K562 (cell line): ENCODE data around the gene CKM. TPM values are rescaled to one million over a fixed set of nuclear protein-coding genes. Genes with fewer than 3 reads are reported as not detected.

Experiments
- ATAC-seq: fragments of 200-7000 bp; cut with Tn5 transposase; 3 replicates; pipeline ENCODE4 v1.9.1; 2020; ENCODE audit warnings: moderate library complexity
- BruUV-seq: library from RNA; stranded (reverse); fragments of 400-500 nt; replicated peaks from 2 replicates; lab custom pipeline; 2021; lab: Mats Ljungman, UMichigan
- CTCF ChIA-PET: fragments of 300-600 bp; formaldehyde crosslinking; extraction: SDS; loops from one replicate; lab custom pipeline; 2021; ENCODE audit warnings: low intra/inter-chr PET ratio; lab: Yijun Ruan, JAX
- POLR2A ChIA-PET: fragments of 300-600, 350-650 bp; sonication (Branson Sonifier 250); formaldehyde crosslinking; extraction: SDS; loops from one replicate; lab custom pipeline; 2021; ENCODE audit warnings: antibody characterized with exemption, inconsistent platforms; lab: Yijun Ruan, JAX
- DNase-seq, 4 experiments: peaks; one replicate each; pipeline versions ENCODE4 v3.0.0 to v3.0.0-alpha.2; 2011 to 2018; ENCODE audit warnings: low spot score in 3 of 4, mixed read lengths in 3 of 4; ENCODE audit errors: extremely low read depth in 1 of 4
- FAIRE-seq: peaks from 2 replicates; lab custom pipeline; 2011; peaks lifted over from hg19 to GRCh38; lab: Jason Lieb, UNC
- H2AFZ ChIP-seq: 2 replicates; pipeline ENCODE4 v1.6.0; 2011; ENCODE audit warnings: low read depth, low read length, control low read depth, inconsistent platforms
- H3K27ac ChIP-seq: fragments of 200-600 bp; 3 replicates; pipeline ENCODE4 v1.8.0; 2011; ENCODE audit warnings: low read depth, mild to moderate bottlenecking, control low read depth, inconsistent platforms, low read length, moderate library complexity, mixed read lengths; ENCODE audit errors: extremely low read depth
- H3K27me3 ChIP-seq, 2 experiments: fragments of 300-600 bp in 1 of 2; 2 replicates in 1 of 2; 3 replicates in 1 of 2; pipeline versions ENCODE4 v1.6.0 to v1.8.0; 2011; ENCODE audit warnings: inconsistent platforms in 2 of 2, low read length in 2 of 2, mild to moderate bottlenecking in 1 of 2, mixed read lengths in 1 of 2, moderate library complexity in 1 of 2; ENCODE audit not compliant: control insufficient read depth in 2 of 2, insufficient read depth in 2 of 2
- H3K36me3 ChIP-seq: fragments of 300-600 bp; 3 replicates; pipeline ENCODE4 v1.8.0; 2011; ENCODE audit warnings: mild to moderate bottlenecking, low read length, inconsistent platforms; ENCODE audit not compliant: control insufficient read depth, insufficient read depth
- H3K4me1 ChIP-seq, 2 experiments: fragments of 200-600 bp in 1 of 2; replicated peaks in 1 of 2; 2 replicates in 1 of 2; 3 replicates in 1 of 2; pipeline versions ENCODE4 v1.5.1 to v1.8.0; 2011; ENCODE audit warnings: inconsistent platforms in 2 of 2, low read length in 2 of 2, mild to moderate bottlenecking in 1 of 2, mixed read lengths in 1 of 2, moderate library complexity in 1 of 2; ENCODE audit not compliant: control insufficient read depth in 2 of 2, insufficient read depth in 2 of 2
- H3K4me2 ChIP-seq: 2 replicates; pipeline ENCODE4 v1.6.1; 2011; ENCODE audit warnings: low read length, control low read depth, inconsistent platforms, mixed read lengths; ENCODE audit not compliant: insufficient read depth
- H3K4me3 ChIP-seq: fragments of 200-600 bp; sonication (generic), shearing (Covaris generic); 2 replicates; pipeline ENCODE4 v1.5.1; 2016; ENCODE audit warnings: control low read depth, inconsistent platforms
- H3K79me2 ChIP-seq: fragments of 200-600 bp; 3 replicates; pipeline ENCODE4 v1.8.0; 2011; ENCODE audit warnings: low read length, inconsistent platforms; ENCODE audit not compliant: control insufficient read depth, insufficient read depth
- H3K9ac ChIP-seq, 2 experiments: 2 replicates each; pipeline versions ENCODE4 v1.6.0 to v1.6.1; 2011; ENCODE audit warnings: low read depth in 2 of 2, low read length in 2 of 2, control low read depth in 1 of 2, inconsistent platforms in 1 of 2, mild to moderate bottlenecking in 1 of 2, mixed read lengths in 1 of 2; ENCODE audit not compliant: insufficient read depth in 1 of 2
- H3K9me1 ChIP-seq: one replicate; pipeline ENCODE4 v1.6.0; 2011; ENCODE audit warnings: inconsistent platforms, mild to moderate bottlenecking, low read length, moderate library complexity; ENCODE audit not compliant: control insufficient read depth, insufficient read depth
- H3K9me3 ChIP-seq: replicated peaks from 2 replicates; pipeline ENCODE4 v1.5.1; 2011; ENCODE audit warnings: low read depth, low read length, inconsistent platforms; ENCODE audit not compliant: control insufficient read depth, insufficient read depth
- H4K20me1 ChIP-seq: replicated peaks from 2 replicates; pipeline ENCODE4 v1.6.1; 2011; ENCODE audit warnings: low read length, inconsistent platforms, mixed read lengths; ENCODE audit not compliant: control insufficient read depth, insufficient read depth
- DEAF1 ChIP-seq: fragments of 450-650 bp; formaldehyde crosslinking; IDR thresholded peaks from 2 replicates; pipeline ENCODE4 v1.4.0; 2020; ENCODE audit warnings: mild to moderate bottlenecking, moderate library complexity
- EHMT2 ChIP-seq: fragments of 450-650 bp; IDR thresholded peaks from 2 replicates; pipeline ENCODE4 v1.6.1; 2018; ENCODE audit warnings: antibody characterized with exemption
- ELF1 ChIP-seq: fragments of 200-800 bp; sonication (Bioruptor generic); IDR thresholded peaks from 2 replicates; pipeline ENCODE4 v1.6.1; 2016; ENCODE audit warnings: missing genetic modification characterization, missing compliant biosample characterization
- HDAC1 ChIP-seq, 2 experiments: fragments of 450-650 bp; IDR thresholded peaks; 2 replicates each; pipeline ENCODE4 v1.6.1; 2016 to 2017; ENCODE audit warnings: inconsistent platforms in 1 of 2, mild to moderate bottlenecking in 1 of 2, moderate library complexity in 1 of 2
- HNRNPUL1 ChIP-seq: fragments of 200-400 bp; formaldehyde crosslinking; IDR thresholded peaks from 2 replicates; pipeline ENCODE4 v1.6.1; 2017; ENCODE audit warnings: low read length
- JUND ChIP-seq, 2 experiments: IDR thresholded peaks; 2 replicates in 1 of 2; 3 replicates in 1 of 2; pipeline ENCODE4 v1.6.1; 2011; ENCODE audit warnings: borderline replicate concordance in 2 of 2, low read depth in 2 of 2, low read length in 2 of 2, improper control_type of control experiment in 1 of 2, missing biosample characterization in 1 of 2, missing genetic modification characterization in 1 of 2, missing genetic modification reagents in 1 of 2
- MCM3 ChIP-seq: fragments of 450-650 bp; IDR thresholded peaks from 2 replicates; pipeline ENCODE4 v1.6.1; 2016
- NR0B1 ChIP-seq: fragments of 450-650 bp; IDR thresholded peaks from one replicate; pipeline ENCODE4 v1.6.1; 2018; ENCODE audit warnings: mild to moderate bottlenecking, moderate library complexity; ENCODE audit not compliant: partially characterized antibody
- NR4A1 ChIP-seq, 2 experiments: fragments of 250-450 bp in 1 of 2; fragments of 450-650 bp in 1 of 2; sonication (Bioruptor Pico) in 1 of 2; IDR thresholded peaks; 2 replicates each; pipeline versions ENCODE4 v1.4.0 to v1.6.1; 2016 to 2020; ENCODE audit warnings: mild to moderate bottlenecking in 2 of 2, missing compliant biosample characterization in 1 of 2, missing genetic modification characterization in 1 of 2, moderate library complexity in 1 of 2
- RBM14 ChIP-seq: fragments of 200-400 bp; formaldehyde crosslinking; IDR thresholded peaks from 2 replicates; pipeline ENCODE4 v1.6.1; 2018; ENCODE audit warnings: low read depth, mild to moderate bottlenecking, low read length, moderate library complexity, borderline replicate concordance; ENCODE audit not compliant: insufficient read depth
- TRIM24 ChIP-seq, 2 experiments: fragments of 450-650 bp; IDR thresholded peaks; 2 replicates each; pipeline ENCODE4 v1.6.1; 2016
- ZNF518B ChIP-seq: fragments of 250-450 bp; sonication (Bioruptor Pico); IDR thresholded peaks from 2 replicates; pipeline ENCODE4 v1.5.0; 2021; ENCODE audit warnings: mild to moderate bottlenecking, moderate library complexity
- ZNF696 ChIP-seq: fragments of 250-450 bp; sonication (Bioruptor Pico); conservative IDR thresholded peaks from 2 replicates; pipeline ENCODE4 v1.4.0; 2020; ENCODE audit warnings: mild to moderate bottlenecking, moderate library complexity
- ZNF707 ChIP-seq: fragments of 250-450 bp; sonication (Bioruptor Pico); conservative IDR thresholded peaks from 2 replicates; pipeline ENCODE4 v1.8.0; 2022; ENCODE audit warnings: inconsistent platforms, mild to moderate bottlenecking, moderate library complexity
- WGBS: fragments of 100-300 bp; shearing (Covaris generic); methylation state at CpG from one replicate; pipeline ENCODE4 v1.1.6; 2016; ENCODE audit warnings: low coverage, mixed read lengths; ENCODE audit not compliant: insufficient coverage; ENCODE audit errors: missing lambda C conversion rate; 5-methylcytosine and 5-hydroxymethylcytosine counted together
- in situ Hi-C: fragments of 300-500 bp; cut with MboI; formaldehyde crosslinking; loops from 4 replicates; pipeline ENCODE4 v1.15.0; 2018; ENCODE audit warnings: inconsistent platforms, mixed read lengths
- intact Hi-C: fragments of 100-400 bp; cut with micrococcal nuclease; formaldehyde crosslinking; loops from 2 replicates; pipeline ENCODE4 v1.14.2; 2022
- polyA plus RNA-seq, 8 experiments: library from polyadenylated mRNA; depleted of rRNA in 4 of 8; stranded (reverse) in 5 of 8; unstranded in 3 of 8; fragments of >200 nt; fragmentation: Nextera tagmentation in 2 of 8; fragmentation: Illumina TruSeq in 1 of 8; extraction: Ambion mirVana in 2 of 8; extraction: Trizol in 1 of 8; gene quantifications; 2 replicates each; pipeline versions ENCODE4 v1.2.1 to v1.2.3, GENCODE V29; 2011 to 2014; ENCODE audit warnings: inconsistent platforms in 1 of 8, missing spikeins in 1 of 8
- total RNA-seq, 7 experiments: library from RNA; depleted of rRNA in 6 of 7; stranded (reverse); fragments of >200 nt in 6 of 7; fragmentation: Illumina TruSeq in 2 of 7; extraction: Trizol in 2 of 7; gene quantifications; 2 replicates each; pipeline versions ENCODE4 v1.2.1 to v1.2.3, GENCODE V29; 2011 to 2021; ENCODE audit warnings: low replicate concordance in 1 of 7
- TF ChIP-seq, protein P1 (sequence below): sonication (generic); formaldehyde crosslinking; IDR thresholded peaks from 2 replicates; pipeline ENCODE4 v1.8.0; 2023; ENCODE audit warnings: mild to moderate bottlenecking, missing genetic modification reagents

CKM gene
- total and polyA plus RNA-seq, 9 of the 15 experiments (the other 6 are each of a cell fraction or from before 2014, with no cell fraction given): 0.06 to 0.17 (median 0.09) TPM; not detected in 4

DNA sequence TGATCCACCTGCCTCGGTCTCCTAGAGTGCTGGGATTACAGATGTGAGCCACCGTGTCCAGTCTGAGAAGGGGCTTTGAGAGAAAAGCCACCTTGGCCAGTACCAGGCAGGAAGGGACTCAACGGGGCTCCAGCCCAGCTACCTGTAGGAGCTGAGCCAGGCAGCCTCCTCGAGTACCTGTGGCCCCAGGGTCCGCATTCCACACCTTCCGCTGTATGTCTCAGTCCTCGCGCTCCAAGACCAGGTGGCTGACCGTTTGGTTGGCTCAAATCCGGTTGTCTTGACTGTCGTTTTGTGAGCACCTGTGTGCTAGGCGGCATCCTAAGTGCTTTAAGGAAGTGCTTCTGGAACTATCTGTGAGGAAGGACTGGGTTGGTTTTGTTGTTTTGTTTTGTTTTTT lies 55.4 kb downstream of the CKM start:
- no TSS peak for BruUV-seq
- no peaks in the 10 kb centered on the region for H3K27me3 ChIP-seq
- FAIRE-seq (no peak), ATAC-seq (no peak), DNase-seq (no peak)
- no peaks in the 10 kb centered on the region for H3K9me3 ChIP-seq
- WGBS: 82% methylated on average over 10 of the region's 12 CpGs
- peaks cover 18 to 37% of the 10 kb centered on the region in 2 experiments for H3K4me1 ChIP-seq
- H3K9me1 ChIP-seq: peaks cover 3% of the 10 kb centered on the region
- ChIA-PET CTCF (no interaction called here), POLR2A (interaction anchor here (0.8 kb wide), 1 partner anchor 14 kb away, joined by 3 read pairs; no protein-coding TSS in a partner anchor)
- in situ Hi-C loops (no loop called here), intact Hi-C loops (no loop called here)
- no peaks in the 10 kb centered on the region; the same call in 2 of the 3 replicates for H3K79me2 ChIP-seq
- no peak overlapping the region for H2AFZ ChIP-seq
- no peak overlapping the region for H3K4me2 ChIP-seq
- H3K9ac ChIP-seq: no peak overlapping the region
- no peak overlapping the region for H3K27ac ChIP-seq
- H3K4me3 ChIP-seq: no peak overlapping the region
- H4K20me1 ChIP-seq: no peaks in the 10 kb centered on the region
- peaks cover 22% of the 10 kb centered on the region; the same call in 2 of the 3 replicates for H3K36me3 ChIP-seq
- TF ChIP-seq MCM3 (no peak), RBM14 (no peak), EHMT2 (no peak), ZNF707 (CRISPR knock-in tag) (no peak), ZNF696 (CRISPR knock-in tag) (no peak), TRIM24 (IDR thresholded peaks at IDR 0.05) (no peak), JUND (IDR thresholded peaks at IDR 0.05; ENCODE audit: borderline replicate concordance, low read depth, low read length) (no peak), JUND (tag; IDR thresholded peaks at IDR 0.05; ENCODE audit: borderline replicate concordance, low read depth, low read length) (no peak), ZNF518B (CRISPR knock-in tag) (no peak), DEAF1 (CRISPR knock-in tag) (no peak), ELF1 (tag) (no peak), HNRNPUL1 (no peak), NR0B1 (no peak), HDAC1 (IDR thresholded peaks at IDR 0.05) (no peak), NR4A1 (CRISPR knock-in tag; IDR thresholded peaks at IDR 0.05) (no peak), NR4A1 (tag; IDR thresholded peaks at IDR 0.05) (no peak)
- TF ChIP-seq, protein P1, sequence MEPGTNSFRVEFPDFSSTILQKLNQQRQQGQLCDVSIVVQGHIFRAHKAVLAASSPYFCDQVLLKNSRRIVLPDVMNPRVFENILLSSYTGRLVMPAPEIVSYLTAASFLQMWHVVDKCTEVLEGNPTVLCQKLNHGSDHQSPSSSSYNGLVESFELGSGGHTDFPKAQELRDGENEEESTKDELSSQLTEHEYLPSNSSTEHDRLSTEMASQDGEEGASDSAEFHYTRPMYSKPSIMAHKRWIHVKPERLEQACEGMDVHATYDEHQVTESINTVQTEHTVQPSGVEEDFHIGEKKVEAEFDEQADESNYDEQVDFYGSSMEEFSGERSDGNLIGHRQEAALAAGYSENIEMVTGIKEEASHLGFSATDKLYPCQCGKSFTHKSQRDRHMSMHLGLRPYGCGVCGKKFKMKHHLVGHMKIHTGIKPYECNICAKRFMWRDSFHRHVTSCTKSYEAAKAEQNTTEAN (CRISPR knock-in tag): no peak
